Trophoblast cell (in vitro differentiated cells and primary cell): ENCODE results near the gene CHCHD3.

Experiments used
- DNase-seq, 2 donors: peaks; one replicate each; pipeline ENCODE4 v3.0.0-alpha.2; 2016
- H2AFZ ChIP-seq: 2 replicates; pipeline ENCODE4 v1.6.1; 2013; ENCODE audit warnings: low read length, moderate library complexity, mild to moderate bottlenecking; ENCODE audit not compliant: insufficient read depth, poor library complexity
- H2AK5ac ChIP-seq: 2 replicates; pipeline ENCODE4 v1.6.1; 2013; ENCODE audit warnings: mild to moderate bottlenecking, low read length
- H2BK120ac ChIP-seq: 2 replicates; pipeline ENCODE4 v1.6.1; 2013; ENCODE audit warnings: low read length, mild to moderate bottlenecking, moderate library complexity; ENCODE audit not compliant: insufficient read depth, poor library complexity
- H2BK12ac ChIP-seq: 2 replicates; pipeline ENCODE4 v1.6.1; 2013; ENCODE audit warnings: mild to moderate bottlenecking, low read length, moderate library complexity
- H2BK5ac ChIP-seq: 2 replicates; pipeline ENCODE4 v1.6.1; 2013; ENCODE audit warnings: low read length, low read depth, moderate library complexity, mild to moderate bottlenecking; ENCODE audit not compliant: poor library complexity
- H3K14ac ChIP-seq: 2 replicates; pipeline ENCODE4 v1.6.1; 2013; ENCODE audit warnings: mild to moderate bottlenecking, low read length
- H3K18ac ChIP-seq: 2 replicates; pipeline ENCODE4 v1.6.1; 2013; ENCODE audit warnings: mild to moderate bottlenecking, low read length
- H3K23ac ChIP-seq: 2 replicates; pipeline ENCODE4 v1.6.1; 2013; ENCODE audit warnings: low read length
- H3K27ac ChIP-seq: 2 replicates; pipeline ENCODE4 v1.5.1; 2013; ENCODE audit warnings: low read depth, mild to moderate bottlenecking, inconsistent platforms, low read length, moderate library complexity
- H3K27me3 ChIP-seq: 2 replicates; pipeline ENCODE4 v1.6.1; 2013; ENCODE audit warnings: inconsistent platforms, mild to moderate bottlenecking, low read length, moderate library complexity; ENCODE audit not compliant: insufficient read depth
- H3K36me3 ChIP-seq, 2 experiments: 1 replicate in 1 of 2; 2 replicates in 1 of 2; pipeline ENCODE4 v1.6.1; 2013; ENCODE audit warnings: low read length in 2 of 2, mild to moderate bottlenecking in 2 of 2, moderate library complexity in 1 of 2; ENCODE audit not compliant: insufficient read depth in 2 of 2, control insufficient read depth in 1 of 2
- H3K4ac ChIP-seq: 2 replicates; pipeline ENCODE4 v1.6.1; 2013; ENCODE audit warnings: low read depth, mild to moderate bottlenecking, low read length, moderate library complexity
- H3K4me1 ChIP-seq, 2 experiments: 1 replicate in 1 of 2; 2 replicates in 1 of 2; pipeline ENCODE4 v1.6.1; 2013; ENCODE audit warnings: low read length in 2 of 2, mild to moderate bottlenecking in 2 of 2, moderate library complexity in 1 of 2; ENCODE audit not compliant: insufficient read depth in 2 of 2, control insufficient read depth in 1 of 2
- H3K4me2 ChIP-seq: 2 replicates; pipeline ENCODE4 v1.6.1; 2013; ENCODE audit warnings: inconsistent platforms, mild to moderate bottlenecking, low read length, moderate library complexity
- H3K4me3 ChIP-seq: 2 replicates; pipeline ENCODE4 v1.5.1; 2013; ENCODE audit warnings: mild to moderate bottlenecking, low read depth, low read length, inconsistent platforms
- H3K79me1 ChIP-seq: one replicate; pipeline ENCODE4 v1.6.1; 2013; ENCODE audit warnings: low read length
- H3K79me2 ChIP-seq: 2 replicates; pipeline ENCODE4 v1.6.1; 2013; ENCODE audit warnings: low read length, mild to moderate bottlenecking; ENCODE audit not compliant: control insufficient read depth, insufficient read depth, poor library complexity
- H3K9ac ChIP-seq: 2 replicates; pipeline ENCODE4 v1.6.1; 2013; ENCODE audit warnings: mild to moderate bottlenecking, low read length
- H3K9me3 ChIP-seq: 2 replicates; pipeline ENCODE4 v1.6.1; 2013; ENCODE audit warnings: low read depth, mild to moderate bottlenecking, control low read depth, inconsistent platforms, low read length; ENCODE audit not compliant: insufficient read depth
- H4K12ac ChIP-seq: 2 replicates; pipeline ENCODE4 v1.6.1; 2013; ENCODE audit warnings: low read depth, mild to moderate bottlenecking, low read length, moderate library complexity
- H4K8ac ChIP-seq: 2 replicates; pipeline ENCODE4 v1.6.1; 2013; ENCODE audit warnings: low read depth, mild to moderate bottlenecking, low read length, moderate library complexity
- H4K91ac ChIP-seq: one replicate; pipeline ENCODE4 v1.6.1; 2013; ENCODE audit warnings: low read depth, mild to moderate bottlenecking, low read length, moderate library complexity
- WGBS: extraction: QIAGEN DNeasy Blood & Tissue Kit; methylation state at CpG from one replicate; pipeline ENCODE4 v1.1.7; 2013; ENCODE audit warnings: missing lambda C conversion rate; ENCODE audit not compliant: insufficient read length, insufficient coverage; ENCODE audit errors: extremely low coverage; 5-methylcytosine and 5-hydroxymethylcytosine counted together

The CHCHD3 gene

DNA sequence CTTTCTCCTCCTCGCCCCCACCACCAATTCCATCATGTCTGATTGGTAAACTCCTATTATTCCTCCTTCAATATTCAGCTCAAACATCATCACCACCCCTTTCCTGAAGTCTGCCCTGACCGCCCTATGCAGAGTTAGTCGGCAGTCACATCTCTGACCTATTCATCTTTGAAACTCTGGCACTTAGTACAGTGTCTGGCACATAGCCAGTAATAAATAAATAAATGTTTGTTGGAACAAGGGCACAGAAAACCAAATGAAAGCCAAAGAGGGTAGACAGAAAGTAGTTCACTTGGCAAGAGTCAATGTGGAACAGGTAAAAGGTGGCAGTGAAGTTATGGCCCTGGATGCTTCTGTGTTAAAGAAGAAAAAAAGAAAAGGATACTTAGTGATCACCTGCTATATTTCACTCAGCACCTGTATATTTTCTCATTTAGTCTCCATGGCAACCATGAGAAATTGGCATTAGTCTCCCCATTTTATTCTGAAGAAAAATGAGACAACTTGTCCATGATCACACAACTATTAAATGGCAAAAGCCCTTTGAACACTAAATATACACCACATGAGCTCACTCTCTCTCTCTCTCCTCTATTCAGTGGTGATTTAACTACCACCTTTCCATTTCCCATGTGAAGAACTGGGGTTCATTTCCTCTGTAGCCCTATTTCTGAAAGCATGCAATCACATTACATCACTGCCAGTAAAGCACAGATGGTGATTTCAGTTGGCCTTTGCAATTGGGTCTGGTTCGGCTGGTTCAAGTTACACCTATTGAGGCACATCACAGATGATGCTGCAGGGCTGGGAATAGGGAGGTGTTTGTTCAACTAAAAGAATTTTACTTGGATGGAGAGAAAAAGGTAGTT lies 25.3 kb downstream of the CHCHD3 start:
- no peak overlapping the region for H3K27ac ChIP-seq
- H3K14ac ChIP-seq, result no peak overlapping the region
- no peak overlapping the region for H3K18ac ChIP-seq
- no peaks in the 10 kb centered on the region for H3K4me1 ChIP-seq
- no peak overlapping the region for H2BK12ac ChIP-seq
- peaks cover 0 to 2% of the 10 kb centered on the region in 2 experiments for H3K36me3 ChIP-seq
- H3K9ac ChIP-seq, result no peak overlapping the region
- no peak overlapping the region for H4K12ac ChIP-seq
- no peak overlapping the region for H4K8ac ChIP-seq
- no peak overlapping the region for H4K91ac ChIP-seq
- H3K23ac ChIP-seq, result no peak overlapping the region
- H3K4me2 ChIP-seq, result no peak overlapping the region
- no peak overlapping the region for H2AFZ ChIP-seq
- DNase-seq, result no peak
- no peak overlapping the region for H2BK5ac ChIP-seq
- peaks cover 2% of the 10 kb centered on the region for H3K79me2 ChIP-seq
- no peaks in the 10 kb centered on the region for H3K27me3 ChIP-seq
- no peak overlapping the region for H2AK5ac ChIP-seq
- 100% methylated on average over 1 of the region's 4 CpGs for WGBS
- H3K4ac ChIP-seq, result no peak overlapping the region
- no peaks in the 10 kb centered on the region for H3K79me1 ChIP-seq
- H2BK120ac ChIP-seq, result no peak overlapping the region
- H3K4me3 ChIP-seq, result no peak overlapping the region
- H3K9me3 ChIP-seq, result no peaks in the 10 kb centered on the region

DNA sequence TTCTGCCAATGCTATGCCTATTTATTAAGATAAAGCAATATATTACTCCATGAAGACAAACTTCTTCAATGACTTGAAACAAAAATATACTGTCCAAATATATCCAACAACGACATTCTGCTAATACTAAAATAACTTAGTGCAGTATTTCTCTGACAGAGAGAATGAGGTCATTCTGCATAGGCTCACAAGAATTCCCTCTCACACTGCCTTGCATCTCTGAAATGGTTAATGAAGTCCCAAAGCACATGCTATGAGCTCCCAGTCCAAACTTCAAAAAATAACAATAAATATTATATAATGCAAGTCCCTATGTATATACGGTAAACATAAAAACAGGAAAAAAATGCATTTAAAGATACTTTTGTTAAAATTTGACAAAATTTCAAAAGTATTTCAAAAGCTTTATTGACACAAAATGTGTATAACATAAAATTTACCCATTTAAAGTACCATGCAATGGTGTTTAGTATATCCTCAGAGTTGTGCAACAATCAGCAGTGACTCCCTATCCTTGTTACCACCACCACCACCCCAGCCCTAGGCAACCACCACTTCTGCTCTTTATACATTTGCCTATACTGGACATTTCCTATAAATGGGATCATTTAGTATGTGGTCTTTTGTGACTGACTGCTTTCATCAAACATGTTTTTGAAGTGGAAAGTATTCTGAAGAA lies 27.6 kb downstream of the CHCHD3 start:
- Histone ChIP-seq H3K4me3 (no peak overlapping the region), H2BK12ac (no peak overlapping the region), H3K79me2 (peaks cover 2% of the 10 kb centered on the region), H4K8ac (no peak overlapping the region), H3K27me3 (no peaks in the 10 kb centered on the region), H3K18ac (no peak overlapping the region), H3K4me1 (no peaks in the 10 kb centered on the region), H3K23ac (no peak overlapping the region), H3K4ac (no peak overlapping the region), H4K12ac (no peak overlapping the region), H2BK120ac (no peak overlapping the region), H3K27ac (no peak overlapping the region), H4K91ac (no peak overlapping the region), H2AK5ac (no peak overlapping the region), H2AFZ (no peak overlapping the region), H3K9ac (no peak overlapping the region), H3K36me3 (no peaks in the 10 kb centered on the region), H3K9me3 (no peaks in the 10 kb centered on the region), H2BK5ac (no peak overlapping the region), H3K4me2 (no peak overlapping the region), H3K14ac (no peak overlapping the region), H3K79me1 (no peaks in the 10 kb centered on the region)
- no CpG with 5 or more reads among the region's 2 CpGs for WGBS
- no peak for DNase-seq

DNA sequence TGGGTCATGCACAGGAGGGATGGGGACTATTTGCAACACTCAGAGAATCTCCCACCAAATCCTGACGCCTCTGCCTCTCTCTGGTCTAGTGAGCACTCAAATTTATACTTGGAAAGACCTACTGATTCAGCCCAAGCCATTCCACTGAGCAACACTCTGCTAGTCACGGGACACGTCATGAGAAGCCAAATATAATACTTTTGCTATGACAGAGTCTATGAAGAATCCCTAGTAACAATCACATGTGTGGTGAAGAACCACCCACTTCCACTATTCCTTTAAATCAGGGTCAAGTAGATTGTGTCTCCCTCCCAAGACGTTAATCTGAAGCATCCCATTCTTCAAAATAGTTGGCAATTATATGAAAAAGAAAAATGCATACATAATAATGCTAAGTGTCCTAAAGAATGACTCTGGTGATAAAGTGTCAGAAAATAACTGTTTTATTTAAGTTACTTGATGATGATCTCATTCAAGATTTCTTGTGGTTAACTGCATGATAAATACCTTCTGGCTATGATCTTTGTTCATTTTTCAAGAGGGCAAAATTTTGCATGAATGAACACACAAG lies 28.5 kb downstream of the CHCHD3 start:
- Histone ChIP-seq H4K12ac (no peak overlapping the region), H3K79me2 (peaks cover 2% of the 10 kb centered on the region), H3K14ac (no peak overlapping the region), H2BK12ac (no peak overlapping the region), H3K23ac (no peak overlapping the region), H3K4ac (peak overlapping the region; percentile 36), H4K91ac (no peak overlapping the region), H3K36me3 (no peaks in the 10 kb centered on the region), H3K4me2 (no peak overlapping the region), H3K18ac (no peak overlapping the region), H3K4me3 (no peak overlapping the region), H2AFZ (no peak overlapping the region), H2BK5ac (no peak overlapping the region), H2BK120ac (no peak overlapping the region), H3K27me3 (no peaks in the 10 kb centered on the region), H3K9me3 (no peaks in the 10 kb centered on the region), H3K4me1 (no peaks in the 10 kb centered on the region), H3K79me1 (no peaks in the 10 kb centered on the region), H4K8ac (no peak overlapping the region), H3K9ac (no peak overlapping the region), H3K27ac (no peak overlapping the region), H2AK5ac (no peak overlapping the region)
- no CpG with 5 or more reads among the region's 4 CpGs for WGBS
- peak; percentile 58 to 72 for DNase-seq

DNA sequence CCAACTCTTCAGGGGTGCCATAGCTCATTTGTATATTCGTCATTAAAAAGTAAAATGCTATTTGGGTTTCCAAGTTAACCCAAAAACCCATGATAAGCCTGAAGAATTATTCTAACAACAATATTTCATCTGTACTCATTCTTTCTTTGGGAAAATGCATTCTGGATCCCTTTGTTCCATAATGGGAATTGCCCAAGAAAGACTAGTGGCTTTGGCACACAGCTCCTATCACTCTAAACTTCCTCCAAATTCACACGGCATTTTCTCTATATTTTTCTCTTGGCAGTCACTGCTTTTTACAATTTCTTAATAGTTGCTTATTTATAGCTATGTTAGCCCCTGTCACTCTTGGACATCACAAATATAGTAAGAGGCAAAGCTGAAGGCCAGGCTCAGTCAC lies 29.1 kb downstream of the CHCHD3 start:
- Histone ChIP-seq H2AK5ac (no peak overlapping the region), H4K12ac (no peak overlapping the region), H3K4ac (no peak overlapping the region), H4K91ac (no peak overlapping the region), H2BK12ac (no peak overlapping the region), H3K23ac (no peak overlapping the region), H3K18ac (no peak overlapping the region), H3K4me3 (no peak overlapping the region), H3K14ac (no peak overlapping the region), H2BK120ac (no peak overlapping the region), H3K4me1 (no peaks in the 10 kb centered on the region), H2BK5ac (no peak overlapping the region), H3K9ac (no peak overlapping the region), H3K36me3 (no peaks in the 10 kb centered on the region), H3K9me3 (no peaks in the 10 kb centered on the region), H2AFZ (no peak overlapping the region), H3K79me2 (peaks cover 2% of the 10 kb centered on the region), H4K8ac (no peak overlapping the region), H3K4me2 (no peak overlapping the region), H3K27me3 (no peaks in the 10 kb centered on the region), H3K79me1 (no peaks in the 10 kb centered on the region), H3K27ac (no peak overlapping the region)
- DNase-seq, result no peak
- no CpG with 5 or more reads among the region's 2 CpGs for WGBS
